GM10248 (cell line): ENCODE results near the gene JADE2.
A peak's percentile ranks its signal among the peaks of the same experiment; 100 is the strongest.

Experiments used
- CTCF ChIA-PET: fragments of 300-600 bp; sonication (Branson Sonifier 250); formaldehyde crosslinking; extraction: SDS; loops from one replicate; lab custom pipeline; 2021; ENCODE audit warnings: antibody characterized with exemption; lab: Yijun Ruan, JAX
- POLR2A ChIA-PET: fragments of 350-650 bp; sonication (Branson Sonifier 250); formaldehyde crosslinking; extraction: SDS; loops from one replicate; lab custom pipeline; 2020; ENCODE audit warnings: antibody characterized with exemption; lab: Yijun Ruan, JAX
- DNase-seq: peaks from one replicate; pipeline ENCODE4 v3.0.0; 2012; ENCODE audit errors: extremely low spot score
- CTCF ChIP-seq: IDR thresholded peaks from 2 replicates; pipeline ENCODE4 v1.5.1; 2012; ENCODE audit warnings: mild to moderate bottlenecking, low read depth; ENCODE audit errors: extremely low read depth, missing control alignments, control extremely low read depth

The JADE2 gene

GRCh38 chr5:134559672-134560071 is 34.2 kb downstream of the JADE2 start:
- CTCF ChIA-PET, result interaction anchor here (0.9 to 3.8 kb wide), 5 partner anchors 18 to 256 kb away, joined by 3 to 22 read pairs (median 4); no protein-coding TSS in a partner anchor
- POLR2A ChIA-PET, result interaction anchor here (0.5 to 0.6 kb wide), 2 partner anchors 357 to 467 kb away, joined by 3 to 6 read pairs; no protein-coding TSS in a partner anchor

GRCh38 chr5:134560698-134561097 is 35.2 kb downstream of the JADE2 start:
- ChIA-PET POLR2A (no interaction called here), CTCF (interaction anchor here (0.7 to 3.8 kb wide), 4 partner anchors 17 to 521 kb away, joined by 3 to 22 read pairs (median 4); no protein-coding TSS in a partner anchor)
- no peak for DNase-seq
- no peak for TF ChIP-seq CTCF

More at GRCh38 chr5:134559672-134560071, 34.2 kb downstream of the JADE2 start:
- TF ChIP-seq CTCF, result no peak
- DNase-seq, result no peak

- ChIA-PET CTCF (interaction anchor here (1.1 to 3.8 kb wide), 6 partner anchors 16 to 256 kb away, joined by 3 to 22 read pairs (median 3); no protein-coding TSS in a partner anchor), POLR2A (no interaction called here)
- DNase-seq, result no peak
- TF ChIP-seq CTCF, result peak; percentile 31
Observed at GRCh38 chr5:134561871-134562296, 36.4 kb downstream of the JADE2 start.

GRCh38 chr5:134563221-134563620 is 37.8 kb downstream of the JADE2 start:
- TF ChIP-seq CTCF, result no peak
- CTCF ChIA-PET, result interaction anchor here (1.2 kb wide), 1 partner anchor 18 kb away, joined by 3 read pairs; no protein-coding TSS in a partner anchor

GRCh38 chr5:134563962-134564361 is 38.5 kb downstream of the JADE2 start:
- DNase-seq, result no peak
- TF ChIP-seq CTCF, result no peak
- POLR2A ChIA-PET, result no interaction called here
- CTCF ChIA-PET, result interaction anchor here (5.5 kb wide), 1 partner anchor 14 kb away, joined by 27 read pairs; no protein-coding TSS in a partner anchor

More at GRCh38 chr5:134563221-134563620, 37.8 kb downstream of the JADE2 start:
- POLR2A ChIA-PET, result no interaction called here
- no peak for DNase-seq

GRCh38 chr5:134564396-134564795 is 38.9 kb downstream of the JADE2 start:
- POLR2A ChIA-PET, result no interaction called here
- no peak for DNase-seq
- CTCF ChIA-PET, result interaction anchor here (1.4 to 5.5 kb wide), 2 partner anchors 14 to 37 kb away, joined by 6 to 27 read pairs; no protein-coding TSS in a partner anchor
- TF ChIP-seq CTCF, result no peak
